Smooth muscle cell (in vitro differentiated cells): ENCODE results near the gene KRTAP5-5. TPM values are rescaled to one million over a fixed set of nuclear protein-coding genes. Genes with fewer than 3 reads are reported as not detected.
"Not testable (repeated sequence)": the region's sequence is repeated elsewhere in the genome, so short reads cannot be mapped to it uniquely, and the experiment has no call there.

Experiments used
- DNase-seq: peaks from one replicate; lab custom pipeline; 2025; ENCODE audit not compliant: unreplicated experiment; lab: John Stamatoyannopoulos, UW
- H2AFZ ChIP-seq: fragments of 200-600 bp; sonication (generic); 2 replicates; pipeline ENCODE4 v1.6.0; 2016; ENCODE audit warnings: antibody characterized with exemption, low read depth, mild to moderate bottlenecking
- H3F3A ChIP-seq: fragments of 200-600 bp; sonication (generic); 2 replicates; pipeline ENCODE4 v1.6.0; 2017; ENCODE audit warnings: antibody characterized with exemption, low read depth
- H3K27ac ChIP-seq: fragments of 200-600 bp; sonication (generic); 2 replicates; pipeline ENCODE4 v1.5.1; 2016; ENCODE audit warnings: low read depth, mild to moderate bottlenecking
- H3K27me3 ChIP-seq: fragments of 200-600 bp; sonication (generic); 2 replicates; pipeline ENCODE4 v1.6.1; 2016; ENCODE audit warnings: low read depth, mild to moderate bottlenecking
- H3K36me3 ChIP-seq: fragments of 200-600 bp; sonication (generic); 2 replicates; pipeline ENCODE4 v1.5.1; 2016; ENCODE audit warnings: low read depth
- H3K4me1 ChIP-seq: fragments of 200-600 bp; sonication (generic); 2 replicates; pipeline ENCODE4 v1.5.1; 2016; ENCODE audit warnings: low read depth
- H3K4me2 ChIP-seq: fragments of 200-600 bp; sonication (generic); 2 replicates; pipeline ENCODE4 v1.6.0; 2016; ENCODE audit warnings: mild to moderate bottlenecking
- H3K4me3 ChIP-seq: fragments of 200-600 bp; sonication (generic); 2 replicates; pipeline ENCODE4 v1.5.1; 2016; ENCODE audit warnings: mild to moderate bottlenecking
- H3K79me2 ChIP-seq: fragments of 200-600 bp; sonication (generic); 2 replicates; pipeline ENCODE4 v1.6.0; 2016; ENCODE audit warnings: low read depth, mild to moderate bottlenecking
- H3K9ac ChIP-seq: fragments of 200-600 bp; sonication (generic); 2 replicates; pipeline ENCODE4 v1.6.0; 2016; ENCODE audit warnings: low read depth
- H3K9me3 ChIP-seq: fragments of 200-600 bp; sonication (generic); replicated peaks from 2 replicates; pipeline ENCODE4 v1.5.1; 2016; ENCODE audit warnings: low read depth
- H4K20me1 ChIP-seq: fragments of 200-600 bp; sonication (generic); 2 replicates; pipeline ENCODE4 v1.6.0; 2016; ENCODE audit warnings: low read depth
- CTCF ChIP-seq: fragments of 200-600 bp; sonication (generic); IDR thresholded peaks from 2 replicates; pipeline ENCODE4 v1.5.1; 2017; ENCODE audit warnings: borderline replicate concordance, mild to moderate bottlenecking, antibody characterized with exemption; ENCODE audit not compliant: insufficient read depth, poor library complexity, severe bottlenecking
- WGBS: methylation state at CpG from one replicate; pipeline ENCODE4 v1.1.7; 2016; ENCODE audit warnings: low lambda C conversion rate; 5-methylcytosine and 5-hydroxymethylcytosine counted together
- polyA plus RNA-seq: library from polyadenylated mRNA; unstranded; fragments of >200 nt; fragmentation: Nextera tagmentation; extraction: Ambion mirVana; gene quantifications from 2 replicates; pipeline ENCODE4 v1.2.1, GENCODE V29; 2016
- total RNA-seq: library from RNA; depleted of rRNA; stranded (reverse); fragments of >200 nt; gene quantifications from 2 replicates; pipeline ENCODE4 v1.2.3, GENCODE V29; 2014

The KRTAP5-5 gene
- total and polyA plus RNA-seq, 2 experiments from 2014 or later, result not detected

GRCh38 chr11:1645357-1645821, 15.8 kb downstream of the KRTAP5-5 start:
- no peak overlapping the region for H3K9ac ChIP-seq
- no peaks in the 10 kb centered on the region for H3F3A ChIP-seq
- no peaks in the 10 kb centered on the region for H3K36me3 ChIP-seq
- no peaks in the 10 kb centered on the region for H3K27me3 ChIP-seq
- no peak overlapping the region for H2AFZ ChIP-seq
- no peak overlapping the region for H3K4me2 ChIP-seq
- no peaks in the 10 kb centered on the region for H4K20me1 ChIP-seq
- no peak for DNase-seq
- H3K79me2 ChIP-seq, result no peaks in the 10 kb centered on the region
- H3K4me1 ChIP-seq, result no peaks in the 10 kb centered on the region
- 94% methylated on average over 12 of the region's 12 CpGs for WGBS
- H3K27ac ChIP-seq, result no peak overlapping the region
- no peaks in the 10 kb centered on the region for H3K9me3 ChIP-seq
- no peak for TF ChIP-seq CTCF
- no peak overlapping the region for H3K4me3 ChIP-seq

DNA sequence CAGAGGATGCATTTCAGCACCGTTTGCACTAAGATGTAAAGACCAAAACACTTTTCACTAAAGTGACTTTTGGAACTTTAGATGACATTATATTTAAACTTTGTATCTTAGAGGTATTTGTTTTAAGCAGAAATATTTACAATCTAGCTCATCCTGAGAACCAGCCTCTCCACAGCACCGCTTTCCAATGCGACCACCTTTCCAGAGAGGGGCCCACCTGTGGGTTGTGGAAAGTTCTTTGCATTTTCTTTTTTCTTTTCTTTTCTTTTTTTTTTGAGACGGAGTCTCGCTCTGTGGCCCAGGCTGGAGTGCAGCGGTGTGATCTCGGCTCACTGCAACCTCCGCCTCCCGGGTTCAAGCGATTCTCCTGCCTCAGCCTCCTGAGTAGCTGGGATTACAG, 17.0 kb downstream of the KRTAP5-5 start:
- not testable (repeated sequence) for H2AFZ ChIP-seq, H3K9ac ChIP-seq, DNase-seq, H3K4me3 ChIP-seq, H3F3A ChIP-seq, H3K27ac ChIP-seq, H3K79me2 ChIP-seq, H4K20me1 ChIP-seq, H3K27me3 ChIP-seq, H3K36me3 ChIP-seq, H3K4me2 ChIP-seq, H3K9me3 ChIP-seq, H3K4me1 ChIP-seq
- 96% methylated on average over 10 of the region's 10 CpGs for WGBS

DNA sequence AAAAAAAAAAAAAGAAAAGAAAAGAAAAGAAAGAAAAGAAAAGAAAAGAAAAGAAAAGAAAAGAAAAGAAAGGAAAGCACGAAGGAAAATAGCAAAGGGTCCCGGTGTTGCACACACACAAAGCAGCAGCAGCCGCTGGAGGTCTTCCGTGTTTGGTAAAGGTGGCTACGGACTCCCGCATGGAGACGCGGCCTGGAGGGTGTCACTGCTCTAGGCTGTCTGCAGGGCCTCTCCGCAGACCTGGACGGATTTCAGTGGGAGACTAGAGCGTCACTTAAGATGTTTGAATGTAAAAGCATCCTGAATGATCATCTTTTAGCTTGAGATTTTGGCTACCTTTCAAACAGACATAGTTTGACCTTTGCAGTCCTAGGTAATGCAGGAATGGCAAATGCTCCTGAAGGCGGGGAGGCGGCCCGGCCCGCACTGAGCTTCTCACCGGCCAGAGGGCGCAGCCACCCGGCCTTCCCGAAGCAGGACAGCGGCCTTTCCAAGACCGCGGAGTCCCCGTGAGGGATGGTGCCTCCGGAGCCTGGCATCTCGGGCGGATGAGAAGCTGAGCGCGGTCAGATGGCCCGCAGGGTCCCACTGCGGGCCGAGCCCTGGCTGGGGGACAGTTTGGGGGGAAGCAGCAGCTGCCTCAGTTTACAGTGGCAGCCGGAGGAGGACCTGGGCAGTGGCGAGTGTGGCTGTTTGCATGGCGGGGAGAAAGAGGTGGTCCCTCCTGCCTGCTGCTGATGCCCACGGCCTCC, 18.5 kb downstream of the KRTAP5-5 start:
- H3F3A ChIP-seq, result peaks cover 7% of the 10 kb centered on the region
- H3K9me3 ChIP-seq, result no peaks in the 10 kb centered on the region
- H3K27ac ChIP-seq, result no peak overlapping the region
- no peaks in the 10 kb centered on the region for H3K36me3 ChIP-seq
- H3K4me2 ChIP-seq, result no peak overlapping the region
- no peak overlapping the region for H3K9ac ChIP-seq
- no peak for TF ChIP-seq CTCF
- 90% methylated on average over 35 of the region's 35 CpGs for WGBS
- no peaks in the 10 kb centered on the region for H4K20me1 ChIP-seq
- peaks cover 3% of the 10 kb centered on the region for H3K4me1 ChIP-seq
- no peak overlapping the region for H2AFZ ChIP-seq
- H3K4me3 ChIP-seq, result no peak overlapping the region
- no peaks in the 10 kb centered on the region for H3K27me3 ChIP-seq
- no peaks in the 10 kb centered on the region for H3K79me2 ChIP-seq
- no peak for DNase-seq

DNA sequence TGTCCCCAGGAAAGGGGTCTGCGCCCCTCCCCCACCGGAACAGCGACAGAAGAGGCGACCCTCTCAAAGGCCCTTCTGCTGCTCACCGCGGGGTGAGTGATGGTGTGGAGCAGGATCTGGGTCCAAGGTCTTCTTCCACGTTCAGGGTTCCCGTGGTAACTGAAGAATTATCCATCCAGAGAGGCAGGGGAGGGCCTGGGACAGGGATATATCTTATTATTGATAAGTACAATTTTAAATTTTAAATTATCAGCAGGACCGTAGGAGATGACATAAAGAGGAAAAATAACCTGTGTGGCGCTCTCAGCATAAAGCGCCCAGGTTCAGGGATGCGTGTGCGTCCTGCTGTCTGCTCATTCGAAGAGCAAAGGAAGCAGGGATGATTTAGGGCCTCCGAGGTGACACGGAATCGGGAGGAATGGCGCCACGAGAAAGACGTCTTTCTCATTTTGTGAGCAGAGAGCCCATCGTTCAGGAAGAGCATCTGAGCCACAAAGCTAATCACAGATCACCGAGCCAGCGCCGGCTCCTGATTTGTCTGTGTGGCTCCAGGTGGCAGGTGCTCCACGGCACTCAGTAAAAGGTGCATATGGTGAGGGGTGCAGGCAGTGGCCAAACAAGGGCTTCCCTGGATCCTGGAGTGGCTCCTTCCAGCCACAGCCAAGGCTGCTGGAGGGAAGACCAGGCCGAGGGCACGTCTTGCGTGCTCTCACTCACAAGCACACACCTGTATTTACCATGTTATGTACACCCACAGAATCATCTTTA, 19.3 kb downstream of the KRTAP5-5 start:
- H3K9ac ChIP-seq, result no peak overlapping the region
- no peaks in the 10 kb centered on the region for H3K36me3 ChIP-seq
- no peak overlapping the region for H3K4me2 ChIP-seq
- peaks cover 7% of the 10 kb centered on the region for H3F3A ChIP-seq
- H3K27me3 ChIP-seq, result no peaks in the 10 kb centered on the region
- no peak overlapping the region for H2AFZ ChIP-seq
- H4K20me1 ChIP-seq, result no peaks in the 10 kb centered on the region
- TF ChIP-seq CTCF, result no peak
- no peak for DNase-seq
- H3K4me3 ChIP-seq, result no peak overlapping the region
- no peaks in the 10 kb centered on the region for H3K9me3 ChIP-seq
- peaks cover 6% of the 10 kb centered on the region for H3K4me1 ChIP-seq
- H3K79me2 ChIP-seq, result no peaks in the 10 kb centered on the region
- 91% methylated on average over 28 of the region's 28 CpGs for WGBS
- no peak overlapping the region for H3K27ac ChIP-seq
